Fibroblast of lung (primary cell): ENCODE data around the gene PLA2G2F. TPM values are rescaled to one million over a fixed set of nuclear protein-coding genes. Genes with fewer than 3 reads are reported as not detected.
"Not testable (repeated sequence)": the region's sequence is repeated elsewhere in the genome, so short reads cannot be mapped to it uniquely, and the experiment has no call there.

Source experiments
- DNase-seq, 2 donors: peaks; one replicate each; pipeline versions ENCODE4 v3.0.0 to v3.0.0-alpha.2; 2010; ENCODE audit warnings: low read depth in 2 of 2
- H2AFZ ChIP-seq: 2 replicates; pipeline ENCODE4 v1.5.1; 2012; ENCODE audit warnings: low read length, control low read depth, inconsistent platforms
- H3K27ac ChIP-seq: 2 replicates; pipeline ENCODE4 v1.5.1; 2011; ENCODE audit warnings: low read length, control low read depth; ENCODE audit not compliant: insufficient read depth
- H3K27me3 ChIP-seq: 2 replicates; pipeline ENCODE4 v1.5.1; 2011; ENCODE audit warnings: mild to moderate bottlenecking, low read length; ENCODE audit not compliant: control insufficient read depth, insufficient read depth
- H3K36me3 ChIP-seq: 2 replicates; pipeline ENCODE4 v1.5.1; 2011; ENCODE audit warnings: low read length; ENCODE audit not compliant: control insufficient read depth, insufficient read depth
- H3K4me1 ChIP-seq: 2 replicates; pipeline ENCODE4 v1.5.1; 2011; ENCODE audit warnings: low read length; ENCODE audit not compliant: control insufficient read depth, insufficient read depth; ENCODE audit errors: extremely low read depth
- H3K4me2 ChIP-seq: 2 replicates; pipeline ENCODE4 v1.5.1; 2011; ENCODE audit warnings: low read length, control low read depth; ENCODE audit not compliant: insufficient read depth; ENCODE audit errors: extremely low read depth
- H3K4me3 ChIP-seq, 4 experiments: fragments of 200-600 bp in 1 of 4; sonication (generic) in 1 of 4; replicated peaks in 1 of 4; 2 replicates each; pipeline ENCODE4 v1.5.1; 2011 to 2016; ENCODE audit warnings: low read length in 4 of 4, low read depth in 3 of 4, mild to moderate bottlenecking in 3 of 4, control low read depth in 2 of 4, inconsistent platforms in 1 of 4, mixed read lengths in 1 of 4; ENCODE audit not compliant: insufficient read depth in 1 of 4; ENCODE audit errors: control extremely low read depth in 1 of 4
- H3K79me2 ChIP-seq: 2 replicates; pipeline ENCODE4 v1.5.1; 2012; ENCODE audit warnings: mild to moderate bottlenecking, low read length, inconsistent platforms; ENCODE audit not compliant: control insufficient read depth, insufficient read depth
- H3K9ac ChIP-seq: 2 replicates; pipeline ENCODE4 v1.5.1; 2011; ENCODE audit warnings: mild to moderate bottlenecking, low read length, control low read depth; ENCODE audit not compliant: insufficient read depth
- H3K9me3 ChIP-seq: 2 replicates; pipeline ENCODE4 v1.5.1; 2012; ENCODE audit warnings: low read depth, low read length; ENCODE audit not compliant: control insufficient read depth, insufficient read depth
- H4K20me1 ChIP-seq: 2 replicates; pipeline ENCODE4 v1.5.1; 2011; ENCODE audit warnings: low read length; ENCODE audit not compliant: control insufficient read depth, insufficient read depth; ENCODE audit errors: extremely low read depth
- EZH2 ChIP-seq: IDR thresholded peaks from 2 replicates; pipeline ENCODE4 v1.5.1; 2012; ENCODE audit warnings: low read length, control low read depth, mild to moderate bottlenecking; ENCODE audit errors: missing control alignments
- polyA plus RNA-seq, 2 donors: library from polyadenylated mRNA; depleted of rRNA in 1 of 2; stranded (reverse) in 1 of 2; unstranded in 1 of 2; fragments of >200 nt; gene quantifications; 2 replicates each; pipeline ENCODE4 v1.2.1, GENCODE V29; 2011 to 2012; ENCODE audit warnings: missing spikeins in 1 of 2
- total RNA-seq: library from RNA; depleted of rRNA; stranded (reverse); fragments of >200 nt; gene quantifications from 2 replicates; pipeline ENCODE4 v1.2.1, GENCODE V29; 2014
- TF ChIP-seq, protein P1 (sequence below), 2 donors: IDR thresholded peaks in 1 of 2; conservative IDR thresholded peaks in 1 of 2; 1 replicate in 1 of 2; 2 replicates in 1 of 2; pipeline ENCODE4 v1.5.1; 2011 to 2012; ENCODE audit warnings: low read length in 2 of 2, control low read depth in 1 of 2, inconsistent platforms in 1 of 2, low read depth in 1 of 2, mild to moderate bottlenecking in 1 of 2

Gene PLA2G2F
- total and polyA plus RNA-seq, 2 donors (not counting 1 experiment from before 2014, with no cell fraction given): not detected

DNA sequence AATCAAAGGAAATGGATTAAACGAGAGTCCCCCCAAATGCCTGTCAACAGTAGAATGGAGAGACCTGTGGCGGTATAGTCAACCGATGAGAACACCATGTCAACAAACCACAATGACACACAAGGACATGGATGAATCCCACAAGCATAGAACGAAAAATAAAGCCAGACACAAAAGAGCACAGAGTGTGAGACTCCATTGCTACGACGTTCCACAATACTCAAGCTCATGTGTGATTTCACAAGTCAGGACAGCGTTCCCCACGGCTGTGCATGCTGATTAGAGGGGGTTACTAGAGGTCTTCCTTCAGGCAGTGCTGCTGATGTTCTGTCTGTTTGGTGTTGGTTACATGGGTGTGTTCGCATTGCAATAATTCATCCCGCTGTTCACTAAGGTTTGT, 14.0 kb upstream of the PLA2G2F start:
- H3K4me1 ChIP-seq: no peaks in the 10 kb centered on the region
- no peak overlapping the region for H2AFZ ChIP-seq
- H3K9ac ChIP-seq: no peak overlapping the region
- H3K27me3 ChIP-seq: peaks cover 9% of the 10 kb centered on the region
- no peak for TF ChIP-seq EZH2
- TF ChIP-seq, protein P1, sequence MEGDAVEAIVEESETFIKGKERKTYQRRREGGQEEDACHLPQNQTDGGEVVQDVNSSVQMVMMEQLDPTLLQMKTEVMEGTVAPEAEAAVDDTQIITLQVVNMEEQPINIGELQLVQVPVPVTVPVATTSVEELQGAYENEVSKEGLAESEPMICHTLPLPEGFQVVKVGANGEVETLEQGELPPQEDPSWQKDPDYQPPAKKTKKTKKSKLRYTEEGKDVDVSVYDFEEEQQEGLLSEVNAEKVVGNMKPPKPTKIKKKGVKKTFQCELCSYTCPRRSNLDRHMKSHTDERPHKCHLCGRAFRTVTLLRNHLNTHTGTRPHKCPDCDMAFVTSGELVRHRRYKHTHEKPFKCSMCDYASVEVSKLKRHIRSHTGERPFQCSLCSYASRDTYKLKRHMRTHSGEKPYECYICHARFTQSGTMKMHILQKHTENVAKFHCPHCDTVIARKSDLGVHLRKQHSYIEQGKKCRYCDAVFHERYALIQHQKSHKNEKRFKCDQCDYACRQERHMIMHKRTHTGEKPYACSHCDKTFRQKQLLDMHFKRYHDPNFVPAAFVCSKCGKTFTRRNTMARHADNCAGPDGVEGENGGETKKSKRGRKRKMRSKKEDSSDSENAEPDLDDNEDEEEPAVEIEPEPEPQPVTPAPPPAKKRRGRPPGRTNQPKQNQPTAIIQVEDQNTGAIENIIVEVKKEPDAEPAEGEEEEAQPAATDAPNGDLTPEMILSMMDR (conservative IDR thresholded peaks at IDR 0.05 in 1 of 2, IDR thresholded peaks at IDR 0.05 in 1 of 2; ENCODE audit: low read depth in 1 of 2, low read length in 2 of 2): no peak
- no peak overlapping the region for H3K27ac ChIP-seq
- no peaks in the 10 kb centered on the region for H4K20me1 ChIP-seq
- H3K36me3 ChIP-seq: no peaks in the 10 kb centered on the region
- DNase-seq: peak in 1 of 2 donors; percentile 22
- H3K4me3 ChIP-seq: no peak overlapping the region
- no peaks in the 10 kb centered on the region for H3K9me3 ChIP-seq
- no peak overlapping the region for H3K4me2 ChIP-seq
- no peaks in the 10 kb centered on the region for H3K79me2 ChIP-seq

DNA sequence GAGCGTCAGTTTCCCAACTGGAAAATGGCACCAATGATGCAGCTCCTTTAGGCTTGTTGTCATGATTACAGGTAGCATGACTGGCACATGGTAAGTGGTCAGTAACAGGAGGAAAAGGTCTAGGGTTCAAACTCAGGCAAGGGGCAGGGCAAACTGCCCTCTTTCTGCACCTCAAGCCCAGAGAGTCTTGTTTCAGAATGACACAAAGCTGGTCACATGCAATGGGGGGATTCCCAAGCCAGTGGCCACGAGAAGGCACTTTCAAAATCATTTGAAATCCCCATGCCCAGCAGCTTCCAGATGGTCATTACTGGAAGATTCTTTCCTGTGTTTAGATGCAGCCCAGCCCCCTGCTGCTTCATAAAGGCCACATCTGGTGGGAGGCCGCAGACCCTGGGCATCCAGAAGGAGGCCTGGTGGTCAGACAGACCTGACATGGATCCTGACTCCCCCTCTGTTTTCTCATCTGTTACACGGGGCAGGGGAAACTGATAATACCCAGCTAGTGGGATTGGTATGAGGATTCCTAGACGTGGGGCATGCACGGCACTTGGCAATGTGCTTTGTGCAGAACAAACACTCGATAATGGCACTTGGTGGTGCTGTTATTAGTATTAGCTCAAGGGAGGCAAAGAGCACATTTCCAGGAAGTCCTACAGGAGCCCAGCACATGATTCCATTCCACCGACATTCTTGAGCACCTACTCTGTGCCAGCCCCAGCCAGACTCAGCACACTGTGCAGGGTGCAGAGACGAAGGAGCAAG, 12.9 kb upstream of the PLA2G2F start:
- Histone ChIP-seq H2AFZ (no peak overlapping the region), H3K4me1 (no peaks in the 10 kb centered on the region), H3K27ac (no peak overlapping the region), H3K79me2 (no peaks in the 10 kb centered on the region), H3K4me2 (no peak overlapping the region), H4K20me1 (no peaks in the 10 kb centered on the region), H3K27me3 (peaks cover 5% of the 10 kb centered on the region), H3K36me3 (no peaks in the 10 kb centered on the region), H3K9ac (no peak overlapping the region), H3K4me3 (no peak overlapping the region), H3K9me3 (no peaks in the 10 kb centered on the region)
- TF ChIP-seq EZH2: no peak
- TF ChIP-seq, protein P1 (conservative IDR thresholded peaks at IDR 0.05 in 1 of 2, IDR thresholded peaks at IDR 0.05 in 1 of 2; ENCODE audit: low read depth in 1 of 2, low read length in 2 of 2): no peak
- DNase-seq: no peak

DNA sequence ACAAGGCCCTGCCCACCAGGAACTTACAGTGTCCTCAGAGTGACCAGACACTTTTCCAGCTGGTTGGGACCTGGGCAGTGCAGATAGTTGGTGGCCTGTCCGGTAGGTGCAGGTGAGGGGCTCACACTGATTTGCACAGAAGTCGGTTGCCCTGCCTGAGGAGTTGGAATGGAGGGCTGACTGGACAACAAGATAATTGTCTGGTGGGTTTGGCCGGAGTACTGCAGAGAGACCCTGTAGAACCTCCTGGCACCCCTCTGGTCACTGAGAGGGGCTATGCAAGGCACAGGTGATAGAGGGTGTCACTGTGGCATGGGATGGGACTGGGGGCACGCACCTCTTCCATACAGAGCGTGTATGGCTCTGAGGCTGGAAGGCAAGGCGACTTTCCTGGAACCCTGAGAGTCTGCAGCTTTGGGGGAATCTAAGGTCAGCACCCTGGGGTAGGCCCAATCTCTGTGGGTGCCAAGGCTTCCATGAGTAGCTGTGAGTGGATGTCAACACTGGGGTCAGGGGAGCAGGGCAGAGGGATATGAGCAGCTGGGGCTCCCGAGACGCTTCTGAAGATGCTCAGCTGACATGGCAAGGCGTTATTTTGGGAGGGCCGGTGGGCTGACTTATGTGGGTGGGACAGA, 12.2 kb upstream of the PLA2G2F start:
- peaks cover under 1% of the 10 kb centered on the region for H3K27me3 ChIP-seq
- TF ChIP-seq, protein P1 (conservative IDR thresholded peaks at IDR 0.05 in 1 of 2, IDR thresholded peaks at IDR 0.05 in 1 of 2; ENCODE audit: low read depth in 1 of 2, low read length in 2 of 2): no peak
- TF ChIP-seq EZH2: no peak
- no peaks in the 10 kb centered on the region for H3K79me2 ChIP-seq
- H3K4me3 ChIP-seq: no peak overlapping the region
- no peak for DNase-seq
- no peaks in the 10 kb centered on the region for H3K4me1 ChIP-seq
- no peak overlapping the region for H3K4me2 ChIP-seq
- no peaks in the 10 kb centered on the region for H4K20me1 ChIP-seq
- no peak overlapping the region for H3K27ac ChIP-seq
- no peaks in the 10 kb centered on the region for H3K36me3 ChIP-seq
- no peak overlapping the region for H3K9ac ChIP-seq
- no peak overlapping the region for H2AFZ ChIP-seq
- no peaks in the 10 kb centered on the region for H3K9me3 ChIP-seq

DNA sequence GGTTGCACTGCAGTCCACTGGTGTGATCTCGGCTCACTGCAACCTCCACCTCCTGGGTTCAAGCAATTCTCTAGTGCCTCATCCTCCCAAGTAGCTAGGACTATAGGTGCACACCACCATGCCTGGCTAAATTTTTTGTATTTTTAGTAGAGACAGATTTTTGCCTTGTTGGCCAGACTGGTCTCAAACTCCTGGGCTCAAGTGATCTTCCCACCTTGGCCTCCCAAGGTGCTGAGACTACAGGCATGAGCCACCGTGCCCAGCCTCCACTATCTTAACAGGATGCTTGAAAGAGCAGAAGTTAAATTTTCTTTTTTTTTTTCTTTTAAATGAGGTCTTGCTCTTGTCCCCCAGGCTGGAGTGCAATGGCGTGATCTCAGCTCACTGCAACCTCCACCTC, 8.6 kb upstream of the PLA2G2F start:
- H3K9me3 ChIP-seq, H3K4me1 ChIP-seq, H3K36me3 ChIP-seq, H3K27me3 ChIP-seq, H3K4me3 ChIP-seq, H3K27ac ChIP-seq, H2AFZ ChIP-seq, H3K9ac ChIP-seq, H4K20me1 ChIP-seq, DNase-seq, H3K4me2 ChIP-seq, H3K79me2 ChIP-seq: not testable (repeated sequence)
